Activated CD8-positive, alpha-beta T cell treated with anti-CD3 and anti-CD28 coated beads, Interleukin-2, amount 10 ng/mL, durations not matched to agents 7 days and 5 days (primary cell): Measurements from ENCODE around the gene CFAP410. TPM values are rescaled to one million over a fixed set of nuclear protein-coding genes. Genes with fewer than 3 reads are reported as not detected.
"Not testable (repeated sequence)": the region's sequence is repeated elsewhere in the genome, so short reads cannot be mapped to it uniquely, and the experiment has no call there.

Experiments
- ATAC-seq: fragments of 150-1000 bp; cut with Tn5 transposase; one replicate; pipeline ENCODE4 v1.10.0; 2021; ENCODE audit warnings: moderate library complexity
- CTCF ChIA-PET: fragments of 350-600 bp; sonication (Branson Sonifier 250); formaldehyde crosslinking; loops from one replicate; lab custom pipeline; 2021; ENCODE audit warnings: antibody characterized with exemption; lab: Charles Lee
- POLR2A ChIA-PET: fragments of 350-600 bp; sonication (Branson Sonifier 250); formaldehyde crosslinking; loops from one replicate; lab custom pipeline; 2021; ENCODE audit warnings: antibody characterized with exemption; lab: Charles Lee
- DNase-seq: peaks from one replicate; pipeline ENCODE4 v3.0.0-alpha.2; 2020
- H3K27ac Mint-ChIP-seq: one replicate; pipeline ENCODE4 v1.8.0; 2021; ENCODE audit warnings: mild to moderate bottlenecking, mixed read lengths
- H3K27me3 Mint-ChIP-seq: one replicate; pipeline ENCODE4 v1.8.0; 2021; ENCODE audit warnings: low read depth, mixed read lengths
- H3K36me3 Mint-ChIP-seq: one replicate; pipeline ENCODE4 v1.8.0; 2021; ENCODE audit warnings: low read depth, mixed read lengths
- H3K4me1 Mint-ChIP-seq: one replicate; pipeline ENCODE4 v1.8.0; 2021; ENCODE audit warnings: low read depth, mixed read lengths
- H3K4me3 Mint-ChIP-seq: one replicate; pipeline ENCODE4 v1.8.0; 2021; ENCODE audit warnings: mild to moderate bottlenecking, mixed read lengths
- H3K9me3 Mint-ChIP-seq: one replicate; pipeline ENCODE4 v1.8.0; 2022; ENCODE audit warnings: mixed read lengths; ENCODE audit not compliant: insufficient read depth
- total RNA-seq, 2 experiments: library from RNA; stranded (reverse); gene quantifications; one replicate each; pipeline ENCODE4 v1.2.3, GENCODE V29; 2021

CFAP410 gene
- total RNA-seq, 2 experiments from 2014 or later, result 16.8 to 17.4 TPM

- H3K36me3 Mint-ChIP-seq, H3K9me3 Mint-ChIP-seq, ATAC-seq, H3K4me3 Mint-ChIP-seq, POLR2A ChIA-PET, H3K27ac Mint-ChIP-seq, H3K27me3 Mint-ChIP-seq, CTCF ChIA-PET, DNase-seq, H3K4me1 Mint-ChIP-seq: not testable (repeated sequence)
Observed at GRCh38 chr21:44283211-44283785, 55.9 kb downstream of the CFAP410 start.

- ChIA-PET CTCF (no interaction called here), POLR2A (no interaction called here)
- H3K36me3 Mint-ChIP-seq, result no peaks in the 10 kb centered on the region
- ATAC-seq (no peak), DNase-seq (no peak)
- H3K9me3 Mint-ChIP-seq, result no peaks in the 10 kb centered on the region
- H3K27ac Mint-ChIP-seq, result no peak overlapping the region
- no peaks in the 10 kb centered on the region for H3K4me1 Mint-ChIP-seq
- H3K4me3 Mint-ChIP-seq, result no peak overlapping the region
- H3K27me3 Mint-ChIP-seq, result no peaks in the 10 kb centered on the region
Observed at GRCh38 chr21:44282370-44282769, 56.8 kb downstream of the CFAP410 start.

- ATAC-seq, result no peak
Observed at GRCh38 chr21:44281801-44282200, 57.4 kb downstream of the CFAP410 start.

GRCh38 chr21:44279354-44280260 is 59.6 kb downstream of the CFAP410 start:
- POLR2A ChIA-PET, result no interaction called here
- no peaks in the 10 kb centered on the region for H3K36me3 Mint-ChIP-seq

More at GRCh38 chr21:44281801-44282200, 57.4 kb downstream of the CFAP410 start:
- Mint-ChIP-seq H3K27ac (no peak overlapping the region), H3K27me3 (peaks cover 3% of the 10 kb centered on the region), H3K9me3 (no peaks in the 10 kb centered on the region), H3K4me3 (no peak overlapping the region), H3K36me3 (no peaks in the 10 kb centered on the region), H3K4me1 (no peaks in the 10 kb centered on the region)
- CTCF ChIA-PET, result no interaction called here
- no peak for DNase-seq
- POLR2A ChIA-PET, result no interaction called here

More at GRCh38 chr21:44279354-44280260, 59.6 kb downstream of the CFAP410 start:
- H3K9me3 Mint-ChIP-seq, result no peaks in the 10 kb centered on the region
- H3K4me3 Mint-ChIP-seq, result no peak overlapping the region
- CTCF ChIA-PET, result no interaction called here
- H3K4me1 Mint-ChIP-seq, result no peaks in the 10 kb centered on the region
- H3K27me3 Mint-ChIP-seq, result peaks cover 12% of the 10 kb centered on the region
- ATAC-seq, result no peak
- no peak overlapping the region for H3K27ac Mint-ChIP-seq
- no peak for DNase-seq

Other genes with a start within 250 kb of the CFAP410 start
- gene PWP2, start 232.0 kb downstream of the CFAP410 start, total RNA-seq, result 1 to 10 TPM; 2.9 to 8.0 TPM
- gene GATD3, start 205.7 kb downstream of the CFAP410 start, total RNA-seq, result 10 to 100 TPM in 1 of 2 experiments, 1 to 10 TPM in 1; 8.2 to 10.6 TPM
- gene ICOSLG, start 98.4 kb downstream of the CFAP410 start, total RNA-seq, result 1 to 10 TPM; 1.8 to 2.0 TPM
- not detected for gene DNMT3L, start 77.5 kb downstream of the CFAP410 start, total RNA-seq
- not detected for gene AIRE, start 53.5 kb downstream of the CFAP410 start, total RNA-seq
- gene PFKL, start 39.3 kb downstream of the CFAP410 start, total RNA-seq, result 100 to 1,000 TPM; 191 to 199 TPM
- gene TRPM2, start 14.2 kb upstream of the CFAP410 start, total RNA-seq, result 10 to 100 TPM; 35.6 to 40.9 TPM
- gene LRRC3, start 116.1 kb upstream of the CFAP410 start, total RNA-seq, result 1 to 10 TPM; 3.2 to 3.4 TPM
- gene KRTAP10-1, start 200.8 kb upstream of the CFAP410 start, total RNA-seq, result not detected
- not detected for gene KRTAP10-2, start 212.1 kb upstream of the CFAP410 start, total RNA-seq
- gene KRTAP10-3, start 219.4 kb upstream of the CFAP410 start, total RNA-seq, result not detected
- not detected for gene KRTAP10-4, start 234.3 kb upstream of the CFAP410 start, total RNA-seq
- gene KRTAP10-5, start 241.2 kb upstream of the CFAP410 start, total RNA-seq, result not detected